ENCODE data around the gene DARS1.
A peak's percentile ranks its signal among the peaks of the same experiment; 100 is the strongest.
"Not testable (repeated sequence)": the region's sequence is repeated elsewhere in the genome, so short reads cannot be mapped to it uniquely, and the experiment has no call there.

Gene DARS1

GRCh38 chr2:135888587-135888986, 96.8 kb downstream of the DARS1 start:
- H3K27me3 Mint-ChIP-seq, result not testable (repeated sequence)

GRCh38 chr2:135885709-135886108, 99.7 kb downstream of the DARS1 start:
- Mint-ChIP-seq H3K9me3 (peaks cover 2% of the 10 kb centered on the region), H3K27ac (no peak overlapping the region), H3K36me3 (peaks cover 2% of the 10 kb centered on the region), H3K27me3 (peaks cover 2% of the 10 kb centered on the region), H3K4me1 (no peaks in the 10 kb centered on the region), H3K4me3 (no peak overlapping the region)
- DNase-seq (ENCODE audit: low spot score in 2 of 2) (no peak), ATAC-seq (ENCODE audit: low read depth) (no peak)

More at GRCh38 chr2:135888587-135888986, 96.8 kb downstream of the DARS1 start:
- H3K9me3 Mint-ChIP-seq; ATAC-seq (ENCODE audit: low read depth); H3K36me3 Mint-ChIP-seq; H3K4me3 Mint-ChIP-seq; H3K27ac Mint-ChIP-seq; H3K4me1 Mint-ChIP-seq; DNase-seq (ENCODE audit: low spot score in 2 of 2): not testable (repeated sequence)

GRCh38 chr2:135882415-135882814, 103.0 kb downstream of the DARS1 start:
- Mint-ChIP-seq H3K27ac (no peak overlapping the region), H3K36me3 (no peaks in the 10 kb centered on the region), H3K9me3 (no peaks in the 10 kb centered on the region), H3K27me3 (peaks cover 2% of the 10 kb centered on the region), H3K4me3 (no peak overlapping the region), H3K4me1 (peaks cover 6% of the 10 kb centered on the region)
- no peak for ATAC-seq (ENCODE audit: low read depth)
- DNase-seq (ENCODE audit: low spot score in 2 of 2), result no peak

- Mint-ChIP-seq H3K4me3 (peak overlapping the region; percentile 84), H3K27ac (peak overlapping the region; percentile 56), H3K4me1 (peaks cover 23% of the 10 kb centered on the region)
- H3K27me3 Mint-ChIP-seq; ATAC-seq (ENCODE audit: low read depth); DNase-seq (ENCODE audit: low spot score in 2 of 2); H3K9me3 Mint-ChIP-seq; H3K36me3 Mint-ChIP-seq: not testable (repeated sequence)
Observed at GRCh38 chr2:135876770-135877169, 108.7 kb downstream of the DARS1 start.

GRCh38 chr2:135876066-135876711, 109.2 kb downstream of the DARS1 start, which contains the start of gene MCM6:
MCM6 (minus strand) TSS chr2:135876443; CDS start chr2:135876365, 78 bp downstream.
- ATAC-seq (ENCODE audit: low read depth) (peak; percentile 88), DNase-seq (ENCODE audit: low spot score in 2 of 2) (peak; percentile 82 to 90)
- no peaks in the 10 kb centered on the region for H3K27me3 Mint-ChIP-seq
- peaks cover 23% of the 10 kb centered on the region for H3K4me1 Mint-ChIP-seq
- H3K9me3 Mint-ChIP-seq, result no peaks in the 10 kb centered on the region
- peak within 1 kb of the TSS; percentile 84 for H3K4me3 Mint-ChIP-seq
- peak within 1 kb of the TSS; percentile 56 for H3K27ac Mint-ChIP-seq
- H3K36me3 Mint-ChIP-seq, result no peaks in the 10 kb centered on the region

GRCh38 chr2:135875491-135876065, 109.8 kb downstream of the DARS1 start:
- Mint-ChIP-seq H3K4me1 (peaks cover 23% of the 10 kb centered on the region), H3K36me3 (no peaks in the 10 kb centered on the region)
- DNase-seq (ENCODE audit: low spot score in 2 of 2), result peak; percentile 64 to 68

GRCh38 chr2:135874777-135875365, 110.6 kb downstream of the DARS1 start:
- peak overlapping the region; percentile 76 for H3K4me3 Mint-ChIP-seq
- H3K27me3 Mint-ChIP-seq, result no peaks in the 10 kb centered on the region
- DNase-seq (ENCODE audit: low spot score in 2 of 2), result no peak
- no peak for ATAC-seq (ENCODE audit: low read depth)
- peak overlapping the region; percentile 56 for H3K27ac Mint-ChIP-seq
- H3K36me3 Mint-ChIP-seq, result peaks cover 3% of the 10 kb centered on the region
- no peaks in the 10 kb centered on the region for H3K9me3 Mint-ChIP-seq
- peaks cover 23% of the 10 kb centered on the region for H3K4me1 Mint-ChIP-seq

More at GRCh38 chr2:135875491-135876065, 109.8 kb downstream of the DARS1 start:
- Mint-ChIP-seq H3K4me3 (peak overlapping the region; percentile 76), H3K27me3 (no peaks in the 10 kb centered on the region), H3K9me3 (no peaks in the 10 kb centered on the region), H3K27ac (peak overlapping the region; percentile 56)
- ATAC-seq (ENCODE audit: low read depth), result peak; percentile 76

- Mint-ChIP-seq H3K36me3 (peaks cover 15% of the 10 kb centered on the region), H3K27ac (no peak overlapping the region), H3K27me3 (no peaks in the 10 kb centered on the region), H3K9me3 (no peaks in the 10 kb centered on the region), H3K4me3 (no peak overlapping the region), H3K4me1 (peaks cover 14% of the 10 kb centered on the region)
- no peak for DNase-seq (ENCODE audit: low spot score in 2 of 2)
- ATAC-seq (ENCODE audit: low read depth), result no peak
Observed at GRCh38 chr2:135870571-135870970, 114.9 kb downstream of the DARS1 start.

DNA sequence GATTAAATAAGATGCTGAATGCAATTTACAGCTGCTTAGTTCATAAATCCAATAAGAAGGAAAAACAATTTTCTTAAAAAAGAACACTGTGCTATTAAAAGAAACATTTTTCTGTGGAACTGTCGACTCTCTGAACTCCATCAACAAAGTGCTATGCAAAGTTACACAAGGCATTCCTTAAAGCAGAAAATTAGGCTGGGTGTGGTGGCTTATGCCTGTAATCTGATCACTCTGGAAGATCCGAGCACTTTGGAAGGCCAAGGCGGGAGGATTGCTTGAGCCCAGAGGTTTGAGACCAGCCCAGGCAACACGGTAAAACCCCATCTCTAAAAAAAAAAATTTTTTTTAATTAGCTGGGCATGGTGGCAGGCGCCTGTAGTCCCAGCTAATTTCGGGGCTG, 122.2 kb downstream of the DARS1 start:
- Mint-ChIP-seq H3K36me3 (peaks cover 33% of the 10 kb centered on the region), H3K27ac (no peak overlapping the region), H3K9me3 (no peaks in the 10 kb centered on the region), H3K4me3 (no peak overlapping the region), H3K4me1 (no peaks in the 10 kb centered on the region), H3K27me3 (no peaks in the 10 kb centered on the region)
- DNase-seq (ENCODE audit: low spot score in 2 of 2), result no peak
- ATAC-seq (ENCODE audit: low read depth), result no peak

DNA sequence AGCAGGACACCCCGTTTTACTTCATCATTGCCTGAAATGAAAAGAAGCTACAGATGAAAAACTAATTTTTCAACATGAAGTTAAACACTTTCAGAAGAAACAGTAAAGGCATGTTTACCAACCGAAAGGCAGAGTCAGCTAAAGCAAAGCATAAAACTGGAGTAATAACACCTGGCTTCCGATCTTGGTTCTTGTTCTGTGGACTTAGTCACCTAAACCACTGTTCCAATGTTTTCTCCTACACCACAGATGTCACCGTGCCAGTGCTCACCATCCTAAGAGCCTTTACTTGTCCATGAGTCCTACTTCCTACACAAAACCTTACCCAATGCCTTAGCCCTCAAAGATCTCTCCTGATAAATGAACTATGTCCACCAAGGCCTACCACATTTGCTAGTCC, 122.7 kb downstream of the DARS1 start:
- ATAC-seq (ENCODE audit: low read depth) (no peak), DNase-seq (ENCODE audit: low spot score in 2 of 2) (no peak)
- Mint-ChIP-seq H3K9me3 (no peaks in the 10 kb centered on the region), H3K36me3 (peaks cover 31% of the 10 kb centered on the region), H3K4me1 (no peaks in the 10 kb centered on the region), H3K27me3 (no peaks in the 10 kb centered on the region), H3K27ac (no peak overlapping the region), H3K4me3 (no peak overlapping the region)
